Transverse colon (tissue), 4 donors: ENCODE data around the gene OR6S1. TPM values are rescaled to one million over a fixed set of nuclear protein-coding genes. Genes with fewer than 3 reads are reported as not detected.

ENCODE experiments used
- DNase-seq: peaks from one replicate; pipeline ENCODE4 v3.0.0-alpha.2; 2019
- H3K27ac ChIP-seq, 4 donors: fragments of 200-600 bp; sonication (generic); 2 replicates each; pipeline ENCODE4 v1.5.1; 2016 to 2018; ENCODE audit warnings: inconsistent platforms in 4 of 4
- H3K27me3 ChIP-seq: fragments of 200-600 bp; sonication (generic); 2 replicates; pipeline ENCODE4 v1.5.1; 2017; ENCODE audit warnings: inconsistent platforms
- H3K36me3 ChIP-seq, 4 donors: fragments of 200-600 bp; sonication (generic); 2 replicates each; pipeline ENCODE4 v1.5.1; 2017 to 2019; ENCODE audit warnings: inconsistent platforms in 4 of 4
- H3K4me1 ChIP-seq, 4 donors: fragments of 200-600 bp; sonication (generic); 2 replicates each; pipeline ENCODE4 v1.5.1; 2017 to 2020; ENCODE audit warnings: inconsistent platforms in 4 of 4
- H3K4me3 ChIP-seq, 4 donors: fragments of 200-600 bp; sonication (generic); 1 replicate in 1 of 4; 2 replicates in 3 of 4; pipeline versions ENCODE4 v1.5.1 to v1.6.1; 2017 to 2019; ENCODE audit warnings: inconsistent platforms in 4 of 4
- H3K9me3 ChIP-seq, 2 donors: fragments of 200-600 bp; sonication (generic); 2 replicates each; pipeline ENCODE4 v1.5.1; 2017 to 2019; ENCODE audit warnings: inconsistent platforms in 2 of 2
- CTCF ChIP-seq, 5 experiments: fragments of 200-600 bp in 3 of 5; fragments of 450-650 bp in 2 of 5; sonication (generic) in 3 of 5; IDR thresholded peaks; 1 replicate in 2 of 5; 2 replicates in 3 of 5; pipeline ENCODE4 v1.5.1; 2016 to 2017; ENCODE audit warnings: antibody characterized with exemption in 5 of 5, inconsistent platforms in 3 of 5, mild to moderate bottlenecking in 2 of 5, moderate library complexity in 1 of 5
- EP300 ChIP-seq: sonication (generic); formaldehyde crosslinking; IDR thresholded peaks from one replicate; pipeline ENCODE4 v1.6.1; 2017; ENCODE audit warnings: antibody characterized with exemption, low read depth
- POLR2A ChIP-seq: fragments of 450-650 bp; IDR thresholded peaks from one replicate; pipeline ENCODE4 v1.6.1; 2016; ENCODE audit warnings: antibody characterized with exemption, mild to moderate bottlenecking, moderate library complexity
- POLR2AphosphoS5 ChIP-seq, 3 donors: sonication (generic); formaldehyde crosslinking; IDR thresholded peaks; one replicate each; pipeline ENCODE4 v1.6.1; 2016; ENCODE audit warnings: antibody characterized with exemption in 3 of 3
- WGBS, 2 donors: methylation state at CpG; one replicate each; pipeline ENCODE4 v1.1.5; 2018; ENCODE audit warnings: low coverage in 1 of 2; 5-methylcytosine and 5-hydroxymethylcytosine counted together
- in situ Hi-C, 4 donors: fragments of 200-750 bp; cut with MboI; loops; one replicate each; pipeline versions ENCODE4 v1.15.0 to v1.15.1; 2017; ENCODE audit warnings: low sequenced_read_pairs in 3 of 4, low pct_ligation_motif_present in 1 of 4, low pct_unique_long_range_greater_than_20kb in 1 of 4
- intact Hi-C: fragments of 100-400 bp; cut with DNase I; formaldehyde crosslinking; loops from one replicate; pipeline ENCODE4 v1.15.1; 2023; ENCODE audit warnings: low total_unique reads
- total RNA-seq, 4 donors: library from RNA; depleted of rRNA; stranded (reverse); fragments of >200 nt; gene quantifications; one replicate each; pipeline ENCODE4 v1.1.0, GENCODE V29; 2016

Gene OR6S1
- total RNA-seq: not detected

- TF ChIP-seq POLR2AphosphoS5 (IDR thresholded peaks at IDR 0.05): no peak
- TF ChIP-seq EP300: no peak
- TF ChIP-seq POLR2A: no peak
- TF ChIP-seq CTCF (IDR thresholded peaks at IDR 0.05): no peak
- 90 to 100% methylated on average over 2 of the region's 2 CpGs for WGBS, 2 donors
- no peak within 1 kb of the TSS for H3K27ac ChIP-seq
- in situ Hi-C loops: no loop called here
- H3K4me1 ChIP-seq: no peaks in the 10 kb centered on the region
- peaks cover 40% of the 10 kb centered on the region for H3K27me3 ChIP-seq
- no peaks in the 10 kb centered on the region for H3K36me3 ChIP-seq
- intact Hi-C loops: no loop called here
- H3K9me3 ChIP-seq: no peaks in the 10 kb centered on the region
- H3K4me3 ChIP-seq: no peak within 1 kb of the TSS
- DNase-seq: no peak
Observed at GRCh38 chr14:20641591-20641990, at the start of gene OR6S1. Gene OR6S1 (minus strand): TSS chr14:20641691. CDS start chr14:20641691, 0 bp downstream.

GRCh38 chr14:20690848-20691640 lies 49.6 kb upstream of the OR6S1 start:
- intact Hi-C loops: loop anchor here (10.0 kb wide), 2 partner anchors 164 to 176 kb away; no protein-coding TSS in a partner anchor
- Histone ChIP-seq H3K4me1 (peaks cover 6 to 46% (median 28%) of the 10 kb centered on the region in 4 donors), H3K9me3 (no peaks in the 10 kb centered on the region), H3K27ac (peak overlapping the region in 1 of 4 donors; percentile 34), H3K4me3 (no peak overlapping the region), H3K36me3 (no peaks in the 10 kb centered on the region), H3K27me3 (no peaks in the 10 kb centered on the region)
- TF ChIP-seq CTCF (IDR thresholded peaks at IDR 0.05) (peak; percentile 77 to 91 (median 88)), POLR2AphosphoS5 (IDR thresholded peaks at IDR 0.05) (no peak)
- WGBS, 2 donors: 23 to 35% methylated on average over 6 to 9 of the region's 9 CpGs
- peak; percentile 48 for DNase-seq
- in situ Hi-C loops: loop anchor here in 2 of 4 donors (5.0 to 25.0 kb wide), 6 partner anchors 79 to 354 kb away; partner anchors contain the start of genes APEX1 (in 1 of the 2), CCNB1IP1 (in 1 of the 2), METTL17 (in 1 of the 2) and OSGEP (in 1 of the 2)

- Histone ChIP-seq H3K27ac (peak within 1 kb of the TSS; percentile 99 to 100 (median 100)), H3K36me3 (no peaks in the 10 kb centered on the region), H3K9me3 (no peaks in the 10 kb centered on the region), H3K4me1 (peaks cover 6 to 54% (median 34%) of the 10 kb centered on the region in 4 donors), H3K4me3 (no peak within 1 kb of the TSS), H3K27me3 (no peaks in the 10 kb centered on the region)
- no peak for TF ChIP-seq POLR2AphosphoS5 (IDR thresholded peaks at IDR 0.05)
- TF ChIP-seq EP300: no peak
- TF ChIP-seq POLR2A: no peak
- no peak for TF ChIP-seq CTCF (IDR thresholded peaks at IDR 0.05)
- 54 to 60% methylated on average over 7 of the region's 7 CpGs for WGBS, 2 donors
- DNase-seq: no peak
- in situ Hi-C loops (loop anchor here in 3 of 4 donors (5.0 to 25.0 kb wide), 7 partner anchors 74 to 364 kb away; partner anchors contain the start of genes CCNB1IP1 (in 2 of the 3), APEX1 (in 1 of the 3), METTL17 (in 1 of the 3) and OSGEP (in 1 of the 3)), intact Hi-C loops (loop anchor here (2.0 kb wide), 1 partner anchor 24 kb away; no protein-coding TSS in a partner anchor)
Observed at GRCh38 chr14:20688167-20688839, 46.8 kb upstream of the OR6S1 start, which contains the start of gene ANG. Gene ANG (plus strand): TSS chr14:20688764. CDS start chr14:20693565, 4,801 bp downstream.
